ENCODE data around the gene ZNRF3. TPM values are rescaled to one million over a fixed set of nuclear protein-coding genes. Genes with fewer than 3 reads are reported as not detected.

ZNRF3 gene
- total RNA-seq, 6 donors from 2014 or later = 11.4 to 16.9 (median 14.4) TPM

GRCh38 chr22:28894807-28895206, 11.4 kb downstream of the ZNRF3 start:
- no peak for ATAC-seq (ENCODE audit: low FRiP score in 2 of 2)
- no peak for DNase-seq
- no peak overlapping the region for H3K4me3 ChIP-seq
- no peaks in the 10 kb centered on the region for H3K9me3 ChIP-seq
- no peak for TF ChIP-seq POLR2A (IDR thresholded peaks at IDR 0.05)
- no peak for TF ChIP-seq POLR2AphosphoS5 (IDR thresholded peaks at IDR 0.05)
- TF ChIP-seq, protein P1, sequence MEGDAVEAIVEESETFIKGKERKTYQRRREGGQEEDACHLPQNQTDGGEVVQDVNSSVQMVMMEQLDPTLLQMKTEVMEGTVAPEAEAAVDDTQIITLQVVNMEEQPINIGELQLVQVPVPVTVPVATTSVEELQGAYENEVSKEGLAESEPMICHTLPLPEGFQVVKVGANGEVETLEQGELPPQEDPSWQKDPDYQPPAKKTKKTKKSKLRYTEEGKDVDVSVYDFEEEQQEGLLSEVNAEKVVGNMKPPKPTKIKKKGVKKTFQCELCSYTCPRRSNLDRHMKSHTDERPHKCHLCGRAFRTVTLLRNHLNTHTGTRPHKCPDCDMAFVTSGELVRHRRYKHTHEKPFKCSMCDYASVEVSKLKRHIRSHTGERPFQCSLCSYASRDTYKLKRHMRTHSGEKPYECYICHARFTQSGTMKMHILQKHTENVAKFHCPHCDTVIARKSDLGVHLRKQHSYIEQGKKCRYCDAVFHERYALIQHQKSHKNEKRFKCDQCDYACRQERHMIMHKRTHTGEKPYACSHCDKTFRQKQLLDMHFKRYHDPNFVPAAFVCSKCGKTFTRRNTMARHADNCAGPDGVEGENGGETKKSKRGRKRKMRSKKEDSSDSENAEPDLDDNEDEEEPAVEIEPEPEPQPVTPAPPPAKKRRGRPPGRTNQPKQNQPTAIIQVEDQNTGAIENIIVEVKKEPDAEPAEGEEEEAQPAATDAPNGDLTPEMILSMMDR (IDR thresholded peaks at IDR 0.05) = no peak
- TF ChIP-seq EP300 (IDR thresholded peaks at IDR 0.05) = no peak
- no peaks in the 10 kb centered on the region for H3K27me3 ChIP-seq
- H3K27ac ChIP-seq = no peak overlapping the region
- H3K36me3 ChIP-seq = no peaks in the 10 kb centered on the region
- peaks cover 3 to 43% (median 20%) of the 10 kb centered on the region in 4 donors for H3K4me1 ChIP-seq
- WGBS, 2 donors = 70 to 73% methylated on average over 3 of the region's 3 CpGs

- no peak for TF ChIP-seq POLR2AphosphoS5 (IDR thresholded peaks at IDR 0.05)
- TF ChIP-seq EP300 (IDR thresholded peaks at IDR 0.05) = no peak
- TF ChIP-seq, protein P1 (IDR thresholded peaks at IDR 0.05) = no peak
- no peak for TF ChIP-seq POLR2A (IDR thresholded peaks at IDR 0.05)
- H3K4me1 ChIP-seq = peaks cover 9 to 49% (median 23%) of the 10 kb centered on the region in 4 donors
- no peaks in the 10 kb centered on the region for H3K27me3 ChIP-seq
- no peak overlapping the region for H3K4me3 ChIP-seq
- no peaks in the 10 kb centered on the region for H3K36me3 ChIP-seq
- ATAC-seq (ENCODE audit: low FRiP score in 2 of 2) (no peak), DNase-seq (no peak)
- WGBS, 2 donors = 75 to 77% methylated on average over 2 of the region's 2 CpGs
- H3K9me3 ChIP-seq = no peaks in the 10 kb centered on the region
- no peak overlapping the region for H3K27ac ChIP-seq
These were observed 13.2 kb downstream of the ZNRF3 start for GRCh38 chr22:28896611-28897010.

DNA sequence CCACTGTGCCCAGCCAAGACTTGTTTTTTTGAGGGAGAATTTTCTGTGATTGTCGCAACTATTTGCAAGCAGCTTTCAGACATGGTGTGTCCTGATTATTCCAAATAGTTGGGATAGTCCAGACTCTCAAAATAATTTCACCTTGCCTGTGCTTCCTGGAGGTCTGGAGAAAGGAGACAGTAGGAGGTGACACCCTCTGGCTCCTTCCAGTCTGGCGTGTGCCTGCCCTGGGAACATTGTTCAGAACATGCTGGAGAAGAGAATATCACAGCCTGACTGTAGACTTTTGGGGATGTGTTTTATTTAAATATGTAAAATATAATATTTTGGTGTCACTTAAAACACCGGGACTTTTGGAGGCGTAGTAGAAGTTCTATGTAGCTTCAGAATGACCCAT, 14.9 kb downstream of the ZNRF3 start:
- ATAC-seq (ENCODE audit: low FRiP score in 2 of 2) (no peak), DNase-seq (no peak)
- Histone ChIP-seq H3K4me1 (peaks cover 7 to 41% (median 17%) of the 10 kb centered on the region in 4 donors), H3K27me3 (no peaks in the 10 kb centered on the region), H3K36me3 (no peaks in the 10 kb centered on the region), H3K27ac (no peak overlapping the region), H3K9me3 (no peaks in the 10 kb centered on the region), H3K4me3 (no peak overlapping the region)
- 95 to 97% methylated on average over 4 of the region's 4 CpGs for WGBS, 2 donors
- TF ChIP-seq, protein P1 (IDR thresholded peaks at IDR 0.05) = no peak
- TF ChIP-seq EP300 (IDR thresholded peaks at IDR 0.05) (no peak), POLR2AphosphoS5 (IDR thresholded peaks at IDR 0.05) (no peak), POLR2A (IDR thresholded peaks at IDR 0.05) (no peak)

DNA sequence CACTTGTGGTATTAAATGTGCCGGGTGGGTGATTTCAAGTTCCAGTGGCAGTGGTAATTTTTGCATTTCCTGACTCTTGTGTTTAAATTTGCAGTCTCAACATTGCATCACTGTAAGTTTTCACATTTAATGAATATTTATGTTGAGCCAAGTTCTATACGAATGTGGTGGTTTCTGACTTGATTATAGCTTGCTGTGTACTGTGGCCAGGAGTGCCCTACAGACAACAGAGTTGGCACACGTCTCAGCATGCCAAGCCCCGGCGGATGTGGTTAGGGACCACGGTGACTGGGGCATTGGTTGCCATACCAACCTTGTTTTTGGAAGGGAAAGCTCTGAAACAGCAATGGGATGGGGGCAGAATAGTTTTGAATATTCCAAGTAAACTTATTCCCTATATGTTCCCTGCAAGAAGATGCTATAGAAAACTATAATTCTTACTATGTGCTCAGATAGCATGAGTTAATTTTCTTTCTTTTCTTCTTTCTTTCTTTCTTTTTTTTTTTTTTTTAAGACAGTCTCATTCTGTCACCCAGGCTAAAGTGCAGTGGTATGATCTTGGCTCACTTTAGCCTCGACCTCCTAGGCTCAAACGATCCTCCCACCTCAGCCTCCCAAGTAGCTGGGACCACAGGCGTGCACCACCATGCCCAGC, 16.0 kb downstream of the ZNRF3 start:
- 51 to 52% methylated on average over 9 of the region's 9 CpGs for WGBS, 2 donors
- Histone ChIP-seq H3K4me3 (no peak overlapping the region), H3K27me3 (no peaks in the 10 kb centered on the region), H3K9me3 (no peaks in the 10 kb centered on the region), H3K27ac (no peak overlapping the region), H3K36me3 (no peaks in the 10 kb centered on the region), H3K4me1 (peaks cover 17 to 48% (median 23%) of the 10 kb centered on the region in 4 donors)
- ATAC-seq (ENCODE audit: low FRiP score in 2 of 2) (no peak), DNase-seq (no peak)
- no peak for TF ChIP-seq POLR2A (IDR thresholded peaks at IDR 0.05)
- no peak for TF ChIP-seq POLR2AphosphoS5 (IDR thresholded peaks at IDR 0.05)
- no peak for TF ChIP-seq EP300 (IDR thresholded peaks at IDR 0.05)
- TF ChIP-seq, protein P1 (IDR thresholded peaks at IDR 0.05) = no peak

- no peak overlapping the region for H3K27ac ChIP-seq
- WGBS, 2 donors = 77 to 83% methylated on average over 4 of the region's 4 CpGs
- peaks cover 25 to 53% (median 32%) of the 10 kb centered on the region in 4 donors for H3K4me1 ChIP-seq
- ATAC-seq (ENCODE audit: low FRiP score in 2 of 2) (no peak), DNase-seq (no peak)
- no peaks in the 10 kb centered on the region for H3K27me3 ChIP-seq
- no peaks in the 10 kb centered on the region for H3K9me3 ChIP-seq
- no peak overlapping the region for H3K4me3 ChIP-seq
- TF ChIP-seq, protein P1 (IDR thresholded peaks at IDR 0.05) = no peak
- no peak for TF ChIP-seq POLR2A (IDR thresholded peaks at IDR 0.05)
- TF ChIP-seq POLR2AphosphoS5 (IDR thresholded peaks at IDR 0.05) = no peak
- TF ChIP-seq EP300 (IDR thresholded peaks at IDR 0.05) = no peak
- H3K36me3 ChIP-seq = no peaks in the 10 kb centered on the region
These were observed 17.1 kb downstream of the ZNRF3 start for GRCh38 chr22:28900379-28900925.

Measured in upper lobe of left lung (tissue), 6 donors.